Loucy (cell line): ENCODE results near the gene HACL1.

ENCODE experiments used
- H2AFZ ChIP-seq: fragments of 200-600 bp; sonication (generic); 2 replicates; pipeline ENCODE4 v1.6.0; 2016; ENCODE audit warnings: antibody characterized with exemption, mild to moderate bottlenecking, low read length, moderate library complexity
- H3F3A ChIP-seq: fragments of 200-600 bp; 2 replicates; pipeline ENCODE4 v1.6.0; 2016; ENCODE audit warnings: antibody characterized with exemption, low read depth, mild to moderate bottlenecking
- H3K27me3 ChIP-seq: fragments of 200-600 bp; sonication (generic); 2 replicates; pipeline ENCODE4 v1.6.1; 2014; ENCODE audit warnings: low read length, mild to moderate bottlenecking; ENCODE audit not compliant: insufficient read depth, poor library complexity, severe bottlenecking
- H3K36me3 ChIP-seq: fragments of 200-600 bp; sonication (generic); 2 replicates; pipeline ENCODE4 v1.6.1; 2016; ENCODE audit warnings: low read length; ENCODE audit not compliant: insufficient read depth
- H3K4me1 ChIP-seq: fragments of 200-600 bp; sonication (generic); 2 replicates; pipeline ENCODE4 v1.5.1; 2014; ENCODE audit warnings: low read length, mild to moderate bottlenecking; ENCODE audit not compliant: insufficient read depth, poor library complexity, severe bottlenecking
- H3K4me2 ChIP-seq: fragments of 200-600 bp; sonication (generic); 2 replicates; pipeline ENCODE4 v1.6.0; 2014; ENCODE audit warnings: antibody characterized with exemption, low read length, low read depth, mild to moderate bottlenecking; ENCODE audit not compliant: poor library complexity, severe bottlenecking
- H3K4me3 ChIP-seq: fragments of 200-600 bp; sonication (generic); 2 replicates; pipeline ENCODE4 v1.5.1; 2014; ENCODE audit warnings: low read length, mild to moderate bottlenecking, mixed read lengths; ENCODE audit not compliant: poor library complexity, severe bottlenecking
- H3K79me2 ChIP-seq: fragments of 200-600 bp; sonication (generic); 2 replicates; pipeline ENCODE4 v1.6.1; 2014; ENCODE audit warnings: low read length; ENCODE audit not compliant: insufficient read depth
- H3K9ac ChIP-seq: fragments of 200-600 bp; sonication (generic); 2 replicates; pipeline ENCODE4 v1.6.0; 2014; ENCODE audit warnings: mild to moderate bottlenecking, low read depth, low read length, moderate library complexity; ENCODE audit not compliant: poor library complexity, severe bottlenecking
- H3K9me2 ChIP-seq: fragments of 200-600 bp; sonication (generic); replicated peaks from 2 replicates; pipeline ENCODE4 v1.6.1; 2016; ENCODE audit warnings: low read depth, low read length, mixed read lengths
- H3K9me3 ChIP-seq: fragments of 200-600 bp; sonication (generic); 2 replicates; pipeline ENCODE4 v1.6.1; 2014; ENCODE audit warnings: mild to moderate bottlenecking, antibody characterized with exemption, low read length, low read depth; ENCODE audit not compliant: insufficient read depth
- H4K20me1 ChIP-seq: fragments of 200-600 bp; sonication (generic); 2 replicates; pipeline ENCODE4 v1.6.0; 2014; ENCODE audit warnings: antibody characterized with exemption, low read length, mild to moderate bottlenecking; ENCODE audit not compliant: insufficient read depth, poor library complexity, severe bottlenecking
- CTCF ChIP-seq: fragments of 200-600 bp; sonication (generic); conservative IDR thresholded peaks from 2 replicates; pipeline ENCODE4 v1.5.1; 2014; ENCODE audit warnings: mild to moderate bottlenecking, antibody characterized with exemption, low read length
- EZH2phosphoT487 ChIP-seq: fragments of 200-600 bp; IDR thresholded peaks from 2 replicates; pipeline ENCODE4 v1.6.1; 2018; ENCODE audit warnings: antibody characterized with exemption, mild to moderate bottlenecking, moderate library complexity, borderline replicate concordance

HACL1 gene

GRCh38 chr3:15513116-15513515 lies 88.3 kb downstream of the HACL1 start:
- no peaks in the 10 kb centered on the region for H3K79me2 ChIP-seq
- no peaks in the 10 kb centered on the region for H3K27me3 ChIP-seq
- no peaks in the 10 kb centered on the region for H3K9me3 ChIP-seq
- no peak overlapping the region for H3K4me2 ChIP-seq
- peaks cover 13% of the 10 kb centered on the region for H3K4me1 ChIP-seq
- H3F3A ChIP-seq = no peaks in the 10 kb centered on the region
- no peak overlapping the region for H3K4me3 ChIP-seq
- no peak overlapping the region for H3K9ac ChIP-seq
- H3K36me3 ChIP-seq = no peaks in the 10 kb centered on the region
- H3K9me2 ChIP-seq = no peaks in the 10 kb centered on the region
- TF ChIP-seq CTCF (no peak), EZH2phosphoT487 (no peak)
- H2AFZ ChIP-seq = no peak overlapping the region
- H4K20me1 ChIP-seq = no peaks in the 10 kb centered on the region

DNA sequence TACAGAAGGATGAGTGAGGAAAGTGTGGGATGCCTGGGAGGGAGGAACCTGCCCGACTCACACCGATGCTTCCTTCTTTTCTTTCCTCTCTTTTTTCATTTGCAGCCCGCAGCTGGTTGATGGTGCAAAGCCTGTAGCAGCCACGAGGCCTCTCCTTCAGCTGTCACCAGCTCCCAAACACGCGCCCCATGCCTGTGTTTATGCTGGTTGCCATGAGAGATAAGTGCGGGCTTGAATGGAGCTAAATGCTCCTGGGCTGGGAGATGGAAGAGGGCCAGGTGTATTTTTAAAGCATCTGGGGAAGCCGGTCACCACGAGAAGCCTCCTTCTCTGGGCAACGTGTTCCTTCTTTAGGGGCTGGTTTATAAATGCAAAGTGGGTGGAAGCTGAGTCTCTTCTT lies 89.2 kb downstream of the HACL1 start:
- H3K4me2 ChIP-seq = no peak overlapping the region
- H3F3A ChIP-seq = no peaks in the 10 kb centered on the region
- H3K9ac ChIP-seq = no peak overlapping the region
- no peaks in the 10 kb centered on the region for H3K27me3 ChIP-seq
- no peaks in the 10 kb centered on the region for H3K79me2 ChIP-seq
- peaks cover 13% of the 10 kb centered on the region for H3K4me1 ChIP-seq
- H2AFZ ChIP-seq = no peak overlapping the region
- no peaks in the 10 kb centered on the region for H4K20me1 ChIP-seq
- TF ChIP-seq EZH2phosphoT487 (no peak), CTCF (no peak)
- no peaks in the 10 kb centered on the region for H3K9me2 ChIP-seq
- no peaks in the 10 kb centered on the region for H3K36me3 ChIP-seq
- no peak overlapping the region for H3K4me3 ChIP-seq
- H3K9me3 ChIP-seq = no peaks in the 10 kb centered on the region

GRCh38 chr3:15511156-15511555 lies 90.2 kb downstream of the HACL1 start:
- Histone ChIP-seq H3K9me3 (no peaks in the 10 kb centered on the region), H3K4me1 (peaks cover 13% of the 10 kb centered on the region)

More at GRCh38 chr3:15511156-15511555, 90.2 kb downstream of the HACL1 start:
- Histone ChIP-seq H2AFZ (no peak overlapping the region), H3K79me2 (no peaks in the 10 kb centered on the region), H3F3A (no peaks in the 10 kb centered on the region), H3K36me3 (no peaks in the 10 kb centered on the region), H3K4me3 (no peak overlapping the region), H3K9ac (no peak overlapping the region), H3K4me2 (no peak overlapping the region), H4K20me1 (no peaks in the 10 kb centered on the region), H3K27me3 (no peaks in the 10 kb centered on the region), H3K9me2 (no peaks in the 10 kb centered on the region)
- TF ChIP-seq EZH2phosphoT487 (no peak), CTCF (no peak)
